SKM-1 treated with dmso at 0.1 percent for 144 hours (cell line): ENCODE data around the gene ADAMTS3.
A peak's percentile ranks its signal among the peaks of the same experiment; 100 is the strongest.

Source experiments
- DNase-seq: peaks from one replicate; lab custom pipeline; 2025; ENCODE audit not compliant: unreplicated experiment; lab: John Stamatoyannopoulos, UW

The ADAMTS3 gene

GRCh38 chr4:72302981-72303704 lies 265.9 kb downstream of the ADAMTS3 start:
- DNase-seq: peak; percentile 20

DNA sequence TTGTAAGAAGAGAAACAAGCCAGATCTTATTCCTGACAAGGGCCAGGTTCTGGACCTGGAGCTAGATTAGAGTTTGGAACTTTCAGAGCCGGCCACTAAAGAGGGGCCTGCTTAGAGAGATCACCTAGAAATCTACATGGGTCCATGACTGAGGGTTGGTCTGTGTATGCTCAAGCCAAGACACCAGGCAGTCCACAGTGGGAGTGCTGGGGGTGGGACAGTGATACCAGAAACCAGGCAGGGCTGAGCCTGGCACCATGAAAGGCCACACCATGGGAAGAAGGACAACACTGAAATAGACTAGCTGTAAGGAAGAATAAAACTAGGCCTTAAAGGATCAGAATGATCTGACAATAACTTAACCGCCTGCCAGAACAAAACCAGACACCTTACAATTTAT lies 267.3 kb downstream of the ADAMTS3 start:
- no peak for DNase-seq

- no peak for DNase-seq
Observed at GRCh38 chr4:72300126-72300525, 268.9 kb downstream of the ADAMTS3 start.

DNA sequence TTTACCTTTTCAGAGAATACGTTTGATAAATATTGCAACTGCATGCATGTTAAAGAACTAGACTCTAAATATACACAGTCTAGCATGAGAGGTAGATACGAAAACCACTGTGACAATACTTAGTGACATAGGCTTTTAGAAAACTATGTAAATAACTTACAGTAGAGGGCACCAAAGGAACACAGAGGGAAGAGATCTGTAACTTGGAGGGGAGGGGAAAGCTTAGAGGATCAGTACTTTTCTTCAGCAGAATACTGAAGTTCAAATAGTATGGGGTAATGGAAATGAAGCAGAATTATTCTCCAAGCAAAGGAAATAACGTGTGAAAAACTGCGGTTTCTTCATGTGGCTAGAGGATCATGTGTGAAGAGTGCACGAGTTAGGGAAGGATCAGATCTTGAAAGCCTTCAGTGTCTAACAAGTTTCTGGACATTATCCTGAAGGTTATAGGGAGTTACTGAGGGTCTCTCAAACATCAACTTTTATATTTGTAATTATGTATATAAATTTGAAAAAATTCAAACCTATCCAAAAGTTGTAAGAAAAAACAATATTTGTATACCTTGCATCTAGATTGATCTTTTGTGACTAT lies 273.0 kb downstream of the ADAMTS3 start:
- DNase-seq: peak; percentile 43

DNA sequence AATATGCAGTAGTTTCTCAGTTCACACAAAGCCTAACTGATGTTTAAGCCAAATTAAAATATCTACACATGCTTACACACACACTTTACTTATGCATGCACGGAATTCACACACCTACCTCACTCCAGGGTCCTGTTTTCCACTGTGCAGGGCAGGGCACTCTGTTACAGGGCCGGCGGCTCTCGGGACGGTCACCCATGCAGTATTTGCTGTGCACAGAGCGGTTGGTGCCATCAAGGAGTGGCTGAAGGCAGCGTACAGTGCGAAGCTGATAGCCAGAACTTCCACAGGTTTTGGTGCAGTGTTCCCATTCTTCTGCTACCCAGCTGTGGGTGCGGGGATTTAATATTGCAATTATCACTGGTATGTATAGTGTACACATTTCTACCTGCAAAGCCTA lies 278.3 kb downstream of the ADAMTS3 start:
- DNase-seq: no peak

DNA sequence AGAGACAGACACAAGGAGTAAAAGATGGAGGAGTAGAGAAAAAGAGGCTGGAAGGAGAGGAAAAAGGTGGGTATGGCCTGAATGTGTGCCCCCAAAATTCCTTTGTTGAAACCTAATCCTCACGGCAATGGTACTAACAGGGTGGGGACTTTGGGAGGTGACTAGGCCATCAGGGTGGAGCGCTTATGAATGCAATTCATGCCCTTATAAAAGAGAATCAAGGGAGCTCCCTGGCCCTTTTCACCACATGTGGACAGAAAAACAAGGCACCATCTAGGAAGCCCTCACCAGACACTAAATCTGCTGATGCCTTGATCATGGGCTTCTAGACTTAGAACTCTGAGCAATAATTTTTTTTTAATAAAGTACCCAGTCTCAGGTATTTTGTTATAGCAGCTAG lies 282.1 kb downstream of the ADAMTS3 start:
- DNase-seq: no peak

DNA sequence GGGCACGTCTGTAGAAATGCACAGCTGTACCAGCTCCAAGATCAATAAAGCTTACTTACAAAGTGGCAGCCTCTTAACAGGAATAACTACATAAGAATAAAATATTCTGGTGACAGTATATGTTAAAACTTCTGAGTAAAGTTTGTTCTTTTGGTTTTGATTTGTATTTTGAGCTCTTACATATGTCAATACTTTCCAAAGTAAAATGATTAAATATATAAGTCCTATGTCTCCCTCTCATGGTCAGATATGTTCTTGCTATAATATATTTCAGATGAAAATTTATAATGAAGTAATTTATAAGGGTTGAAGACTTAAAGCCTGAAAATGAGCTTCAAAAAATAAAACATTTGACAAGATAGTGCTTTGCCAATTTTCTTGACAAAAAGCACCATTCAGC lies 282.8 kb downstream of the ADAMTS3 start:
- no peak for DNase-seq

GRCh38 chr4:72283357-72283756 lies 285.7 kb downstream of the ADAMTS3 start:
- no peak for DNase-seq

GRCh38 chr4:72280252-72280651 lies 288.8 kb downstream of the ADAMTS3 start:
- no peak for DNase-seq

DNA sequence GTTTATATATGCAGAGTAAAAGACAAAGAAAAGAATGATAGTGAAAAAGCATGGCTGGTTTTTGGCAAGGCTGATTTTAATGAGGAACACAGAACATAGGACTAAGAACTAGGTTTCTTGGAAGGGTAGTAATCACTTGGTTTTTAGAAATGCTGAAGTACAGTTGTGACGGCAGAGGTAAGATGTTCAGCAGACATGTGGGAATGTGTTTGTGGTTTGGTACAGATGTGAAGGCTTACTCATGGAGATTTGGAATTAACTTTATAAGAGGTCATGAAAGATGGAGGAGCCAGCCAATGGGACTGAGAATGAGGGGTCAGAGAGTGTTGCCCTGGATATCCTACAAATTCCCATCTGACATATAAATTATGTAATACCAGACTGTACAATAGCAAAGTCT lies 293.6 kb downstream of the ADAMTS3 start:
- DNase-seq: no peak

- DNase-seq: no peak
Observed at GRCh38 chr4:72274251-72274650, 294.8 kb downstream of the ADAMTS3 start.

DNA sequence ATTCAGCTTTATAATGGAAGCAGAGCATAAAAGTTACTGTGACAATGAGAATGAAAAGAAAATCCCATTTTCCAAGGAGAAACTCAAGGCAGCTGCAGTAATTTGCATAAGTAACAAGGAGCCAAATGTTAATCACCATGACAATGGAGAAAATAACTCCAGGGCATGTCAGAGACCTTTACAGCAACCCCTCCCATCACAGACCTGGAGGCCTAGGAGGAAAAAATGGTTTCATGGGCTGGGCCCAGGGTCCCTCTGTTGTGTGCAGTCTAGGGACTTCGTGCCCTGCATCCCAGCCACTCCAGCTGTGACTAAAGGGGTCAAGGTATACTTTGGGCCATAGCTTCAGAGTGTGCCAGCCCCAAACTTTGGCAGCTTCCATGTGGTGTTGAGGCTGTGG lies 313.8 kb downstream of the ADAMTS3 start:
- no peak for DNase-seq

DNA sequence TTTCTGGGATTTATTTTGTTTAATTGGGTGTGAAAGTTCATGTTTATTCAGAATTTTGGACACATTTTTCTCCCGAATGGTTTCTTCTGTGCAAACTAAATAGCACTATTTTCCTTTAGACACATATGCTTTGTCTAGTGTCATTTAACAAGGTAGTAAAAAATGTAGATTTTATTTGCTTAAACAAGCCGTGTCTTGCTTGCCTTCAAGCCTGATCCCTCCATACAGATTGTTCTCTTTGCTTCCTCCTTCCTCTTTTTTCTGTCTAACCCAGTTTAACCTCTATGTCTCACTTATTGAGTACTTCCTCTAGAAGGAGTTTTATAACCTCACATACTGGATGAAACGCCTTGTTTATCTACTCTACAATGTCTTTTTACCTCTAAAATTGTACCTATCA lies 325.4 kb downstream of the ADAMTS3 start:
- DNase-seq: peak; percentile 68

- no peak for DNase-seq
Observed at GRCh38 chr4:72239487-72240116, 329.4 kb downstream of the ADAMTS3 start.
